ENCODE results near the gene AGMO.

The AGMO gene

DNA sequence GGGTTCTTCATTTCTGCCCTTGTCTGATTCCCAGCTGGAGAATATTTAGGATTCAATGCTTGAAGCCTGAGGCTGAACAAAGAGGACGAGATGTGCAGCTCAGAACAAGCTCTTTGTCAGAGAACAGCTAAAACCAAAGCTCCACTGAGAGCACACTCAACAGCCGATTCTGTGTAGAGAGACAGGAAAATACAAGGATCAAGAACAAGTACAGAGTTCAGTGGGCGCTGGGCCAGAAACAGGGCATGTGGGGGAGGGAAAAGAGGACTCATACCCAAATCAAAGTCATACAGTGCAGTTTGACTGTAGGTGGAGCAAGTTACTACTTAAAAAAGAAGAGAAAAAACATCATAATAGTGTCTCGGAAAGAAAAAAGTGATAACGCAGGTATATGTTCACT lies at the start of gene AGMO:
AGMO (minus strand) TSS at position 181 of the 400 bp plus-strand sequence.
- DNase-seq (ENCODE audit: low read depth in 4 of 4, low spot score in 1 of 4), result no peak

DNA sequence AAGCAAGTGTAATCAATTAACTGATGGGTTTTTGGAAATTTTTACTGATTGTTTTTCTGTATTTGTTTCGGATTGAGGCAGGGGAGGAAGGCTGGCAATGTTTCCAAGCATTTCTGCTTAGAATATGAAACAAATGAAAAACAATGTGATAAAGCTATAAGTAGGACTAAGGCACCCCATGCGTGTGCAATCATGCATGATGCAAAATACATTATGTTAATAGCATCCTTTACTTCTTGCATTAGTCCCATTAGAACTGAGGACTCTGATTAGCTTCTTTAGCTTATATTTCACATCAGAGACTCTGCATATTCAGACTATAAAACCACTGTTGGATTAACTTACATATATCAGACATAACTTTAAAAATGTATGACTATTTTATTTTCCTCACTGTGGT lies 48.7 kb upstream of the AGMO start:
- no peak for DNase-seq (ENCODE audit: low read depth in 4 of 4, low spot score in 1 of 4)

- no peak for DNase-seq (ENCODE audit: low read depth in 4 of 4, low spot score in 1 of 4)
Observed at GRCh38 chr7:15609287-15609686, 47.5 kb upstream of the AGMO start.

DNA sequence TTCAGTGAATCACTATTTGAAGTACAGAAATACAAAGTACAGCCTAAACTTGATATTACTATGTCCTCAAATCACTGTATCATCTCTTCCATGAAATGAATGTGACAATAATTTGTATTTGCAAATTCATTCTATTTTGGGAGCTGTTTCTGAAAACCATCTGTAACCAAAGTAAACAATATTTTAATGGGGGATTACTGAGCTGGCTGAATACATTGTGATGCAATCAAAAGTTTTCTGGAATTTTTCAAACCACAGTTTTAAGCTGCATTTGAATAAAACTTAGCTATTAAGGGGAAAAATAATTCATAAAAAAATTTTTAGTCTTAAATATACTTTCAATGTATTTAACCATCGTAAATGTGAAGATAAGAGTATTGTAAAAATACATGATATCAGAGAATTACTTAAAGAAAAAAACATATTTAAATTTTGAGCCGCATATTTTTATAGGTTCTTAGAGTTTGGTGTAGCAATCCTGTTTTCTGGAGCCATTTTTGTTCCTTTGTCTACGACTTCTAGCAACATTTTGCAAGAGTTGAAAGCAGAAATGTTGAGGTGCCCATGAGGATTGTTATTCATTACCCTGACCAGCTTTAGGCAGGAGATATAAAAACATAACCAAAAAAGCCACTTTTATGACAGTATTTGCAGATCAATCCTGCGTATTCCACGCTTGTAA lies 45.9 kb upstream of the AGMO start:
- no peak for DNase-seq (ENCODE audit: low read depth in 4 of 4, low spot score in 1 of 4)

- no peak for DNase-seq (ENCODE audit: low read depth in 4 of 4, low spot score in 1 of 4)
Observed at GRCh38 chr7:15606561-15606960, 44.7 kb upstream of the AGMO start.

- no peak for DNase-seq (ENCODE audit: low read depth in 4 of 4, low spot score in 1 of 4)
Observed at GRCh38 chr7:15604166-15604565, 42.4 kb upstream of the AGMO start.

DNA sequence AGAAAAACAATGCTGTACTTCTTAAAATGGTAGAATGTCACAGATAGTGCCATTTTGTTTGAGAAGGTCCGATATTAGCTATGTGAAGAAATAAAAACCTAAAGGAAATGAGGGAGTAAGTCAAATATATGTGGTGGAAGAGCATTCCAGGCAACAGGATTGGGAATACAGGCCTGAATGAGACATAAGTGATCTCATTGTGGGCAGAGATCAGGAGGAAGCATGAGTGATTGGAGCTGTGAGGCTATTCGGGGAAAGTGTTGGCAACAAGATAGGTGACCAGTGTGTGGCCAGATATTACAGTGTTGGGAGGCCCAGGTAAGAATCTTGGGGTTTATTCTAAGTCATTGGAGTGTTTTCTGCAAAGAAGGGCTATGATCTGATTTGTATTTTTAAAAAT lies 41.3 kb upstream of the AGMO start:
- no peak for DNase-seq (ENCODE audit: low read depth in 4 of 4, low spot score in 1 of 4)

DNA sequence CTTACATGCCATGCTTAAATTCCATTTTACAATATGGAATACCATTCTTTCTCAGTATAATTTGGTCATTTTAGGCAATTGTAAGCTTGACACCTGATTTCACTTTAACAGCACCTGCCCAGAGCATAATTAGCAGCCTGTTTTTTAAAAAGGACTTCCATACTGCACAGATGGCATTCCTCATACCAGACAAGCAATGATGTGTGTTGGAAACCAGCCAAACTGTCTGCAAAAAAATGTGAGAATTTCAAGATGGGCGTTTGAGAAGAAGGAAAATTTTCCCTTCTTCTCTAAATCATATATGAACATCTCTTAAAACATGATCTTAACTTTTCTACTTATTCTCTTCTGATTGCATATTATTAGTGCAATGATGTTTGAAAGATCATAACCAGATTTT lies 40.4 kb upstream of the AGMO start:
- DNase-seq (ENCODE audit: low read depth in 4 of 4, low spot score in 1 of 4), result no peak

DNA sequence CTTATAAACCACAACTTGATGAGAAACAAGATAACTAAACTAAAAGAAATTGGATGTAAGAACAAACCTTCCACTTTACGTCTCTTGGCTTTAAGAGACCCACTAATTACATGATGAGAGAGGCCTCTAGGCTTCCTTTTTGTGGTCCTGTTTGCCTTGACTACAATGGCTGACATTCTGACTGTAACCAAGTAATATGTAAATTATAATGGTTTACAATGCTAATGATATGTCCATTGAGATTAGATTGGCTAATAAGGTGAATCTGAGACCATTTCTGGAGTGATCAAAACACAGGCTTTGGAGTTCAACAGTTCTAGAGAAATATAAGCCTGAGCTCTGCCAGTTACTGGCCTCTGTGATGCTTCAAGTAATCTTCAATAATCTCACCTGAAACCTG lies 39.4 kb upstream of the AGMO start:
- DNase-seq (ENCODE audit: low read depth in 4 of 4, low spot score in 1 of 4), result no peak

- no peak for DNase-seq (ENCODE audit: low read depth in 4 of 4, low spot score in 1 of 4)
Observed at GRCh38 chr7:15600298-15600697, 38.5 kb upstream of the AGMO start.

DNA sequence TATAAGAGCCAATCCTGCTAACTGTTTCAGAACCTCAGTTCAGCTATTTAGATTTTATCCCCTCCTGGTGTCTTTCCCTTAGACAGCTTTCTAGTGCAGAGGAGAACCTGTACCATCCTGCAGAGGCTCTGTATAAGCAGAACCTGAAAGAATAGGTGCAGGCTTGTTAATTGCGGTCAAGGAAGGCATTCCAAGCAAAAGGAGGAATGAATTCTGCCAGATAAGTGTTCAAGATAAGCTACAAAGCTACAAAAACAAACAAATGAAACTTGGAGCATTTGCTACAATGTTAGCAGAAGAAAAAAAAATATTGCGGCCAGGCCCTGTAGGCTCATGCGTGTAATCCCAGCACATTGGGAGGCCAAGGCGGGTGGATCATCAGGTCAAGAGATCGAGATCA lies 32.6 kb upstream of the AGMO start:
- DNase-seq (ENCODE audit: low read depth in 4 of 4, low spot score in 1 of 4), result no peak

DNA sequence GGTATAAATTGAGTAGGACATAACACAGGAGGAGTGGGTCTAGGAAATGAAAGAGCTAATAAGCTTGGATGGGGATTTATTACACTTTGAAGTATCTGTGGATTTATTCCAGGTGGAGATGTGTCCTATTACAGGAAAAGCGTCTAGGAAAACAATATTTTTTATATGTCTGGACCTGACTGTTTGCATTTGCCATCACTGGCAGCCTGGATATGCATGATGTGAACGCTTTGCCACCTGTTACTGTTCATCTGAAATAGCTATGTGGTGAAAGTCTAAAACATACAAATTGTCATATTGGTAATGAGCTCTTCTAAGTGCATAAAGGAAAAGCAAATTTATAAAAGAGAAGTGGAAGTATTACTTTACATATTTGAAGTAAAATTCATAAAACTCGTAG lies 31.6 kb upstream of the AGMO start:
- no peak for DNase-seq (ENCODE audit: low read depth in 4 of 4, low spot score in 1 of 4)

- DNase-seq (ENCODE audit: low read depth in 4 of 4, low spot score in 1 of 4), result no peak
Observed at GRCh38 chr7:15586266-15586665, 24.5 kb upstream of the AGMO start.

DNA sequence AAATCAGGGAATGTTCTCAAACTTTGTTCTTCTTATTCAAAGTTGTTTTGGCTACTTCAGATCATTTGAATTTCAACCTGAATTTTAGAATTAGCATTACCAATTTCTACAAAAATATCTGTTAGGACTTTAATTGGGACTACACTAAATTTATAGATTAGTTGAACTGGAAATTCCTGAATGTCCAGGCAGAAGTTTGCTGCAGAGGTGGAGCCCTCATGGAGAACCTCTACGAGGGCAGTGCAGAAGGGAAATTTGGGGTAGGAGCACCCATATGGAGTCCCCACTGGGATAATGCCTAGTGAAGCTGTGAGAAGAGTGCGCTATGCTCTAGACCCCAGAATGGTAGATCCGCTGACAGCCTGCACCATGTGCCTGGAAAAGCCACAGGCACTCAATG lies 22.8 kb upstream of the AGMO start:
- DNase-seq (ENCODE audit: low read depth in 4 of 4, low spot score in 1 of 4), result no peak

DNA sequence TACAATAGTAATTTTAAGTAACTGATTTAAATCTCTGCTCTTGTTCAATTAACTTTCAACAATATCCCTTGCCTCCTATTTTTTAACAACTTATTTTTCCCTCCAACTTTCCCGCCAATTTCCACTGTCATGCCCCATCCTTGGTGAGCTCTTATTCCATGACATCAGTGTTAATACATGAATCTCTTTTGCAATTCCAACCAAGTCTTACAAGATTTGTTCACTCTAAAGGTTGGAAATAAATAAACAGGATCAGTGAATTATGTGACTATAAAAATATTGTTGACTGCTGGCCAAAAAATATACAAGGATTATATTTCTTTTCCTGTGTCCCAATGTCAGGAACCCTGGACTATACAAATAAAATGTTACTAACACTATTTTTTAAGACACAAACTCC lies 21.0 kb upstream of the AGMO start:
- no peak for DNase-seq (ENCODE audit: low read depth in 4 of 4, low spot score in 1 of 4)

DNA sequence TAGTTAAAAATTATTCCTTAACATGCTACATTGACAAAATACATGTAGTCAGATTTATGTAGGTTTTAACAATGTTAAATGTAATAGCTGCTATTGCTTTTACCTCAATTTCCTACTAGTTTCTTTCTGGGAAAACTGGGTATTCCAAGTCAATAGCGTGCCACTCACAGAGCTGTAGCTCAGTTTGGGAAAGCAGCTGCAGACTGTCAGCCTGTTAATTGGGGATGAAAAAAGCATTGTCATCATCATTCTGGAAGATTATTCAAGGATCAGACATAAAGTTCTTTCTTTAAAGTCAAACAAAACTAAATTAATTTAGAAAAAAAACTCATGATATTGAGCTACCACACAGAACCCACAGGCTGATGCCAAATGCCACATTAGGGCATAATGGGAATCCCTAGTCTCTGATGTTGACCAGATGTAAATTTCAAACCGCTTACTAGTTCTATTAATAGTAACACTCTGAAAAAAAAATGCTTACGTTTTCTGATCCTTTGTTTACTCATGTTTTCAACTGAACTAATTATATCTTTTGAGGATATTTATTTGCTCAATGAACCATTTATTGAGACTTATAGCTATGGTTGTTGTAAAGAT lies 19.6 kb upstream of the AGMO start:
- DNase-seq (ENCODE audit: low read depth in 4 of 4, low spot score in 1 of 4), result no peak

DNA sequence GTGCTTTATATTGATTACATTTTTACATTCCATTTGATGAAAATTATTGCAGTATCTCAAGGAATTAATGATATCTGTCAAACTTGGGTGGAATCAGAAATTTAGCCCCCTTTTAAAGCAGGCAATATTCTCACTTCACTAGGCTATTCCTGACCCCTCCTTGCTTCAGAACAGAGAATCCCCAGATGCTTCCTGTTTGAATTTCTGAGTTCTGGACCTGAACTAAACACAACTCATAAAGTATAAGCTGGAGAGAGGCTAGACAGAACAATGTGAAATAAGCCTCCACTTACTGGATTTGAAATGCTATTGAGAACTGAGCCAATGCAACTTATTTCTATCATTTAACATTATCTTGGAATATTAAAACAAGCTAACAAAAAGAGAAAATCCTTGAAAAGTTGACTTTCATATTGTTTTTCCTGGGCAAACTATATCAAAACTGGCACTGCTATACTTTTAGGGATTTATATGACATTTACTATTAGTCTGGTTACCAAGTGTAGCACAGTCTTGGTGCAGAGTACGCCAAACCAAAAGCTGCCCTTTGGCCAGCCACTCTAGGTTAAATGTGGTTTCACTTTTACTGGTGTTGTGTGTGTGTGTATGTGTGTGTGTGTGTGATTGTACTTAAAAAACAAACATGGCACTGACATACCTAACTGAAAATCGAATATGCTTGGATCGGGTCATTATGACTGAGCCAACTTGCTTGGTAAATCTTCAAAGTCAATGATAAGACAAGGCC lies 19.0 kb upstream of the AGMO start:
- DNase-seq (ENCODE audit: low read depth in 4 of 4, low spot score in 1 of 4), result no peak

- no peak for DNase-seq (ENCODE audit: low read depth in 4 of 4, low spot score in 1 of 4)
Observed at GRCh38 chr7:15577600-15577999, 15.8 kb upstream of the AGMO start.

GRCh38 chr7:15571301-15571878 lies 9.6 kb upstream of the AGMO start:
- DNase-seq (ENCODE audit: low read depth in 4 of 4, low spot score in 1 of 4), result no peak

- DNase-seq (ENCODE audit: low read depth in 4 of 4, low spot score in 1 of 4), result no peak
Observed at GRCh38 chr7:15567652-15568051, 5.8 kb upstream of the AGMO start.

DNA sequence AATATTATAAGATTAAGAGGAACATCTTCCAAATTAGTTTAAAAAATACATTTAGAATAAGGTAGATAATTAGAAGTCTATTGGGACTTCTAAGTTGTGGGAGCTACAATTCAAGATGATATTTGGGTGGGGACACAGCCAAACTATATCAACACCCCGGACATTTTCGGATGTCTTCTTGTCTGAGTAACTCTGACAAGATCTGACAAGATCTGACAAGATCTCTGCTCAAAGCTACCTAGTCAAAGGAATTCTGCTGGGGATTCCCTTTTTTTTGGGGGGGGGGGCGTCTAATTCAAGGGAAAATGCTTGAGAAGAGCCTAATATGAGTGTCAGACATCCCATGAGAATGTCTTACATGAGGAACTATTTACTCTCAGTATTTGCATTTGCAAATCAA lies 5.2 kb upstream of the AGMO start:
- no peak for DNase-seq (ENCODE audit: low read depth in 4 of 4, low spot score in 1 of 4)

- no peak for DNase-seq (ENCODE audit: low read depth in 4 of 4, low spot score in 1 of 4)
Observed at GRCh38 chr7:15566476-15566875, 4.7 kb upstream of the AGMO start.

Measured in stimulated activated CD4-positive, alpha-beta T cell treated with anti-CD3 and anti-CD28 coated beads, Interleukin-1b, Interleukin-23, amount 100 ng/mL, for 24 hours (primary cell).